GM13977 (cell line): Measurements from ENCODE around the gene UAP1.
A peak's percentile ranks its signal among the peaks of the same experiment; 100 is the strongest.

ENCODE experiments used
- DNase-seq: peaks from one replicate; pipeline ENCODE4 v3.0.0; 2012; ENCODE audit warnings: low spot score
- CTCF ChIP-seq: IDR thresholded peaks from 2 replicates; pipeline ENCODE4 v1.5.1; 2012; ENCODE audit warnings: mild to moderate bottlenecking, control low read depth; ENCODE audit not compliant: insufficient read depth; ENCODE audit errors: extremely low read depth, missing control alignments
- in situ Hi-C: fragments of 300-500 bp; cut with MboI; formaldehyde crosslinking; loops from one replicate; pipeline ENCODE4 v1.12.0; 2022; ENCODE audit warnings: low sequenced_read_pairs, low pct_unique_long_range_greater_than_20kb, mixed read lengths, inconsistent platforms; ENCODE audit not compliant: unreplicated experiment

The UAP1 gene

GRCh38 chr1:162625679-162626078 lies 64.2 kb downstream of the UAP1 start:
- in situ Hi-C loops = no loop called here
- no peak for TF ChIP-seq CTCF
- no peak for DNase-seq

- DNase-seq = no peak
- in situ Hi-C loops = no loop called here
- no peak for TF ChIP-seq CTCF
Observed at GRCh38 chr1:162626094-162626493, 64.6 kb downstream of the UAP1 start.

GRCh38 chr1:162626761-162627160 lies 65.2 kb downstream of the UAP1 start:
- DNase-seq = peak; percentile 15
- in situ Hi-C loops = no loop called here
- no peak for TF ChIP-seq CTCF

GRCh38 chr1:162627662-162628296 lies 66.3 kb downstream of the UAP1 start:
- peak; percentile 33 for TF ChIP-seq CTCF
- in situ Hi-C loops = no loop called here
- no peak for DNase-seq

GRCh38 chr1:162629077-162629627 lies 67.6 kb downstream of the UAP1 start:
- no peak for TF ChIP-seq CTCF
- DNase-seq = no peak
- in situ Hi-C loops = no loop called here

GRCh38 chr1:162629651-162630050 lies 68.1 kb downstream of the UAP1 start:
- no peak for TF ChIP-seq CTCF
- in situ Hi-C loops = no loop called here
- no peak for DNase-seq
